Measurements from ENCODE around the gene FRMD3. TPM values are rescaled to one million over a fixed set of nuclear protein-coding genes. Genes with fewer than 3 reads are reported as not detected.

The FRMD3 gene
- total RNA-seq, 1 experiment from 2014 or later, result 3.9 TPM

DNA sequence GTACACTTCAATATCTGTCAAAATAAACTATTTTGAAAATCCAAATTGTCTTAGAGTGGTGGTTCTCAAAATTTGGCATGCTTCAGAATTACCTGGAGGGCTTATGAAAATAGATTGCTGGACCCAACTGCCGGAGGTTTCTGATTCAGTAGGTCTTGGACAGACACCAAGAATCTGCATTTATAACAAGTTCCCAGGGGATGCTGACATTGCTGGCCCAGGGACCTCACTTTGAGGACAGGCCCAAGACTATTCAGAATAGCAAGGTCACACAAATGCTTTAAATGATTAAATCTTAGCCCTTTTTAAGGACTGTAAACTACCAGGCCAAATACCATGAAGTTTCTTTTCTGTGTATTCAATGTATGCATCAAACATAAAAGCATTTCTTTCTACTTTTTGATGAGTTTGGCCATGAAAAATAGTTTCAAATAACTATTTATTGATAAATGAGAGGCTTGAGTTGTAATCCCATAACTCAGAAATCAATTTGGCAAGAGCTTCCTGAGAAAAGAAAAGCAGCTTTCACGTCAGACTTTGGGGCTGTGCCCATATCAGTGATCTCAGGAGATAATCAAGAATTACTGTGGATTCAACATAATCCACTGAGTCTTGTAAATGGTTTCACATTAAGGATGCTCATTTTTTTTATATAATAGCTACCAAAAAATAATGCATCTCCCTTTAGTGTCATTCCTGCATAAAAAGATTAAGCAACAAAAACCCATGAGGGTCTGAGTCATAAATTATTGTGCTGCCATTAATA, 191.4 kb downstream of the FRMD3 start:
- no peaks in the 10 kb centered on the region for H3K79me2 ChIP-seq (ENCODE audit: low read length)
- no peak overlapping the region for H3K4me3 ChIP-seq (ENCODE audit: low read length)
- no peaks in the 10 kb centered on the region for H3F3A ChIP-seq (ENCODE audit: low read length, unreplicated experiment)
- no peak overlapping the region for H3K4me2 ChIP-seq (ENCODE audit: low read length)
- intact Hi-C loops (cut with micrococcal nuclease), result no loop called here
- no peak overlapping the region for H2AFZ ChIP-seq (ENCODE audit: low read length)
- POLR2A ChIA-PET (ENCODE audit: unreplicated experiment), result no interaction called here
- H3K9me2 ChIP-seq (replicated peaks; ENCODE audit: low read length), result no peaks in the 10 kb centered on the region
- no peaks in the 10 kb centered on the region for H3K27me3 ChIP-seq (ENCODE audit: low read length)
- no peaks in the 10 kb centered on the region for H3K9me3 ChIP-seq (ENCODE audit: low read length)
- no peak overlapping the region for H3K9ac ChIP-seq (ENCODE audit: low read length)
- H3K4me1 ChIP-seq (ENCODE audit: insufficient read depth, low read length), result no peaks in the 10 kb centered on the region
- CTCF ChIA-PET, result no interaction called here
- TF ChIP-seq, protein P1, sequence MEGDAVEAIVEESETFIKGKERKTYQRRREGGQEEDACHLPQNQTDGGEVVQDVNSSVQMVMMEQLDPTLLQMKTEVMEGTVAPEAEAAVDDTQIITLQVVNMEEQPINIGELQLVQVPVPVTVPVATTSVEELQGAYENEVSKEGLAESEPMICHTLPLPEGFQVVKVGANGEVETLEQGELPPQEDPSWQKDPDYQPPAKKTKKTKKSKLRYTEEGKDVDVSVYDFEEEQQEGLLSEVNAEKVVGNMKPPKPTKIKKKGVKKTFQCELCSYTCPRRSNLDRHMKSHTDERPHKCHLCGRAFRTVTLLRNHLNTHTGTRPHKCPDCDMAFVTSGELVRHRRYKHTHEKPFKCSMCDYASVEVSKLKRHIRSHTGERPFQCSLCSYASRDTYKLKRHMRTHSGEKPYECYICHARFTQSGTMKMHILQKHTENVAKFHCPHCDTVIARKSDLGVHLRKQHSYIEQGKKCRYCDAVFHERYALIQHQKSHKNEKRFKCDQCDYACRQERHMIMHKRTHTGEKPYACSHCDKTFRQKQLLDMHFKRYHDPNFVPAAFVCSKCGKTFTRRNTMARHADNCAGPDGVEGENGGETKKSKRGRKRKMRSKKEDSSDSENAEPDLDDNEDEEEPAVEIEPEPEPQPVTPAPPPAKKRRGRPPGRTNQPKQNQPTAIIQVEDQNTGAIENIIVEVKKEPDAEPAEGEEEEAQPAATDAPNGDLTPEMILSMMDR (conservative IDR thresholded peaks at IDR 0.05; ENCODE audit: low read depth, low read length), result no peak
- TF ChIP-seq EZH2phosphoT487 (IDR thresholded peaks at IDR 0.05; ENCODE audit: borderline replicate concordance, low read length) (no peak), EZH2 (IDR thresholded peaks at IDR 0.05; ENCODE audit: low read length, unreplicated experiment) (no peak)
- BruUV-seq (replicated peaks), result no TSS peak
- H3K27ac ChIP-seq (ENCODE audit: low read length), result no peak overlapping the region
- H3K36me3 ChIP-seq (ENCODE audit: low read depth, low read length), result no peaks in the 10 kb centered on the region
- ATAC-seq (no peak), DNase-seq (no peak)
- no peaks in the 10 kb centered on the region for H4K20me1 ChIP-seq (ENCODE audit: low read length)

DNA sequence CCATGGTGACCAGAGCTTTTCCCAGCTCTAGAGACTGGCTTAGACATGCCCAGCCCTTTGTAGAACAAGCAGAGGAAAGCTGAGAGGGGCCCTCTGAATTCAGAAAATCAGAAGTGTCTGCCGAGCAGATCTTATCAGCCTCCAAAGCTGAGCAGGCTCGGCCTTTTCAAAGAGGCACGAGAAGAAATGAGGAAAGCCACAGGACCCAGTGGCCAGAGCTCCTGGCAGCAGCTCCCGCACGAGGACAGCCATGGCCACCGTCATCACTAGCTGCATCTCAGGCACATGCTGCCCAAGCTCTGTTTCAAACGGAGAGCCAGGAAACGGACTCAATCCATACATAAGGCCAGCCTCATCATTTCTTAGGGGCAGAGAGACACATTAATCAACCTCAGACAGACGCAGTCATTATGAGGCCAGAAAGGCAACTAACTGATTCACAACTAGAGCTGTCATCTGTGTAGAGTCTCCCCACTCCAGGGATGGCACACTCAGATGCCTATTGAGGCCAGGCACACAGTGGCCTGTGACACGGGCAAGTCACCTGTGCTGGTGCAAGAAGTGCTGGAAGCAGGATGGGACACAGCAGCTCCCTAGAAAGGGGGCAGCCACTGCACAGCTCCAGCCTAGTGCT, 194.7 kb downstream of the FRMD3 start:
- intact Hi-C loops (cut with micrococcal nuclease), result no loop called here
- TF ChIP-seq EZH2phosphoT487 (IDR thresholded peaks at IDR 0.05; ENCODE audit: borderline replicate concordance, low read length), result no peak
- TF ChIP-seq EZH2 (IDR thresholded peaks at IDR 0.05; ENCODE audit: low read length, unreplicated experiment), result no peak
- TF ChIP-seq, protein P1 (conservative IDR thresholded peaks at IDR 0.05; ENCODE audit: low read depth, low read length), result no peak
- no peak for DNase-seq
- BruUV-seq (replicated peaks), result no TSS peak
- Histone ChIP-seq H4K20me1 (ENCODE audit: low read length) (no peaks in the 10 kb centered on the region), H3K9ac (ENCODE audit: low read length) (no peak overlapping the region), H3K4me2 (ENCODE audit: low read length) (no peak overlapping the region), H3F3A (ENCODE audit: low read length, unreplicated experiment) (no peaks in the 10 kb centered on the region), H3K27me3 (ENCODE audit: low read length) (no peaks in the 10 kb centered on the region), H3K4me1 (ENCODE audit: insufficient read depth, low read length) (no peaks in the 10 kb centered on the region), H3K36me3 (ENCODE audit: low read depth, low read length) (no peaks in the 10 kb centered on the region), H3K9me3 (ENCODE audit: low read length) (no peaks in the 10 kb centered on the region), H2AFZ (ENCODE audit: low read length) (no peak overlapping the region), H3K9me2 (replicated peaks; ENCODE audit: low read length) (no peaks in the 10 kb centered on the region), H3K79me2 (ENCODE audit: low read length) (no peaks in the 10 kb centered on the region), H3K27ac (ENCODE audit: low read length) (no peak overlapping the region), H3K4me3 (ENCODE audit: low read length) (no peak overlapping the region)
- CTCF ChIA-PET, result no interaction called here
- no peak for ATAC-seq
- POLR2A ChIA-PET (ENCODE audit: unreplicated experiment), result no interaction called here

DNA sequence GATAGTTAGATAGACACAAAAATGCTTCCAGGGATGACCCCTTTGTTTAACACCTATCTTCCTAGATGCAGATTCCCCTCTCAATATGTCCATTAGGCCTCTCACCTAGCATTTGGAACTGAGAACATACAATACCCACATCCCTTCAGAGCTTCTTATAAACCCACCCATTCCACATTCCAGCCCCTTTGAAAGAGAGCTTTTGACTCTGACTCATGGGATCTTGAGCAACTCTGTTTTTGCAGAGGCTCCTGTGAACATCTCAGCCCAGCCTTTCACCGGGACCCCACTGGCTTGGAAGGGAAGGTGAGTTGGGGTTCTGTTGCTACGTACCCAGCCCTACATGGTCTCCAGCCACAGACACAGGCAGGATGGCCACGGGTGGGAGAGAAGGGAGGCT, 195.5 kb downstream of the FRMD3 start:
- Histone ChIP-seq H3K36me3 (ENCODE audit: low read depth, low read length) (no peaks in the 10 kb centered on the region), H3K9me3 (ENCODE audit: low read length) (no peaks in the 10 kb centered on the region), H2AFZ (ENCODE audit: low read length) (no peak overlapping the region), H3K4me2 (ENCODE audit: low read length) (no peak overlapping the region), H3K27me3 (ENCODE audit: low read length) (no peaks in the 10 kb centered on the region), H3K4me3 (ENCODE audit: low read length) (no peak overlapping the region), H3K4me1 (ENCODE audit: insufficient read depth, low read length) (no peaks in the 10 kb centered on the region), H4K20me1 (ENCODE audit: low read length) (no peaks in the 10 kb centered on the region), H3K9ac (ENCODE audit: low read length) (no peak overlapping the region), H3K79me2 (ENCODE audit: low read length) (no peaks in the 10 kb centered on the region), H3F3A (ENCODE audit: low read length, unreplicated experiment) (no peaks in the 10 kb centered on the region), H3K27ac (ENCODE audit: low read length) (no peak overlapping the region), H3K9me2 (replicated peaks; ENCODE audit: low read length) (no peaks in the 10 kb centered on the region)
- intact Hi-C loops (cut with micrococcal nuclease), result no loop called here
- ChIA-PET CTCF (no interaction called here), POLR2A (ENCODE audit: unreplicated experiment) (no interaction called here)
- no peak for DNase-seq
- no peak for ATAC-seq
- TF ChIP-seq EZH2phosphoT487 (IDR thresholded peaks at IDR 0.05; ENCODE audit: borderline replicate concordance, low read length) (no peak), EZH2 (IDR thresholded peaks at IDR 0.05; ENCODE audit: low read length, unreplicated experiment) (no peak)
- TF ChIP-seq, protein P1 (conservative IDR thresholded peaks at IDR 0.05; ENCODE audit: low read depth, low read length), result no peak
- BruUV-seq (replicated peaks), result no TSS peak
